ENCODE measurements around the gene PIEZO1.

- TF ChIP-seq CTCF (conservative IDR thresholded peaks at IDR 0.05 in 1 of 2, IDR thresholded peaks at IDR 0.05 in 1 of 2; ENCODE audit: extremely low read depth in 1 of 2, insufficient read depth in 1 of 2, low read depth in 1 of 2, low read length in 2 of 2) (no peak), EZH2 (IDR thresholded peaks at IDR 0.05; ENCODE audit: borderline replicate concordance, low read length) (no peak)
These were observed 6.8 kb downstream of the PIEZO1 start for GRCh38 chr16:88778271-88778525.

Data from mammary epithelial cell (primary cell).